Effector memory CD4-positive, alpha-beta T cell (primary cell): ENCODE data around the gene RGS6.

Experiments used
- DNase-seq, 3 donors: peaks; one replicate each; pipeline ENCODE4 v3.0.0-alpha.2; 2020
- H3K27ac ChIP-seq: 2 replicates; pipeline ENCODE4 v1.7.0; 2013; ENCODE audit warnings: mild to moderate bottlenecking, low read length, moderate library complexity; ENCODE audit not compliant: insufficient read depth, poor library complexity, severe bottlenecking
- H3K27me3 ChIP-seq: replicated peaks from 2 replicates; pipeline ENCODE4 v1.7.0; 2013; ENCODE audit warnings: mild to moderate bottlenecking, low read length; ENCODE audit not compliant: insufficient read depth, control insufficient read depth, poor library complexity, severe bottlenecking
- H3K36me3 ChIP-seq: 2 replicates; pipeline ENCODE4 v1.7.0; 2013; ENCODE audit warnings: mild to moderate bottlenecking, low read length, moderate library complexity; ENCODE audit not compliant: control insufficient read depth, insufficient read depth
- H3K4me1 ChIP-seq: 2 replicates; pipeline ENCODE4 v1.7.0; 2013; ENCODE audit warnings: low read length, mild to moderate bottlenecking; ENCODE audit not compliant: control insufficient read depth, insufficient read depth, poor library complexity, severe bottlenecking
- H3K4me3 ChIP-seq: 2 replicates; pipeline ENCODE4 v1.7.0; 2013; ENCODE audit warnings: low read length, low read depth, mild to moderate bottlenecking; ENCODE audit not compliant: insufficient read depth, poor library complexity, severe bottlenecking
- H3K9me3 ChIP-seq: 2 replicates; pipeline ENCODE4 v1.7.0; 2013; ENCODE audit warnings: mild to moderate bottlenecking, low read length, moderate library complexity; ENCODE audit not compliant: control insufficient read depth

Gene RGS6

DNA sequence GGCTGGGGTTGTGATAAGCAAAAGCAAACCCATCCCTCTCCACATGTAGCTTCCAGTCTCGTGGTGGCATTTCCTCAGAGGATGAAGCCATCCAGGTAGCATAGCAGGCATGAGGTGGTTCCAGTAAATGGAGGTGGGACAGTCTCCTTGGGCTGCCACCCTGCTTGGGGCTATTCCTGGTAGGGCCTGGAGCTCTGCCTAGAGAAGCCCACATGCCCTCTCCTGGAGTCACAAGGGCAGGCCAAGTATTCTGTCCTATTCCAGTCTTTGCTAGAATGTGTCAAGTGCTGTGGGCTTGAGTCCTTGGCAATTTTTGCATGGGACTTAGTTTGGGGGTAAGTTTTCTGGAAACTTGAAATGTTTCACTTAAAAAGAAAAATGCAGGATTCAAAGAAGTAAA is 491.7 kb downstream of the RGS6 start:
- no peak for DNase-seq

DNA sequence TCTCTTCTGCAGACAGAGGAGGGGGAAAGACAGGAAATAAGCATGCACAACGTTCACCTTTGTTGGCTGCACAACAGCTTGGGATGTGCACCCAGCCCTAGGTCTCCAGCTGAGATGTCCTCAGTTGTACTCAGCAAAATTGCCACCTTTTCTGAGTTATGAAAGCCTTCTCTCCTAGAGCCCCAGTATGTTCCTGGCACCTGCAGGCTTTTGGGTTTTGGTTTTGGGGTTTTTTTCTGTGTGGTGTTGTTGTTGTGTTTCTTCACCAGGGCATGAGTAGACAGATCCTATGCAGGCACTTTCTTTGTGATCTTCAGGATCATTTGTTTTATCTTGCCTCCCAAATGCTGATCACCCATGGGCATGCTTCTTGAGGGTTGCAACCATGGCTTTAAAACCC is 498.2 kb downstream of the RGS6 start:
- Histone ChIP-seq H3K27me3 (no peaks in the 10 kb centered on the region), H3K4me3 (no peak overlapping the region), H3K27ac (no peak overlapping the region), H3K4me1 (no peaks in the 10 kb centered on the region), H3K36me3 (no peaks in the 10 kb centered on the region), H3K9me3 (no peaks in the 10 kb centered on the region)
- no peak for DNase-seq

More for the DNA sequence above, 491.7 kb downstream of the RGS6 start:
- Histone ChIP-seq H3K9me3 (no peaks in the 10 kb centered on the region), H3K27me3 (no peaks in the 10 kb centered on the region), H3K4me3 (no peak overlapping the region), H3K4me1 (no peaks in the 10 kb centered on the region), H3K36me3 (no peaks in the 10 kb centered on the region), H3K27ac (no peak overlapping the region)

DNA sequence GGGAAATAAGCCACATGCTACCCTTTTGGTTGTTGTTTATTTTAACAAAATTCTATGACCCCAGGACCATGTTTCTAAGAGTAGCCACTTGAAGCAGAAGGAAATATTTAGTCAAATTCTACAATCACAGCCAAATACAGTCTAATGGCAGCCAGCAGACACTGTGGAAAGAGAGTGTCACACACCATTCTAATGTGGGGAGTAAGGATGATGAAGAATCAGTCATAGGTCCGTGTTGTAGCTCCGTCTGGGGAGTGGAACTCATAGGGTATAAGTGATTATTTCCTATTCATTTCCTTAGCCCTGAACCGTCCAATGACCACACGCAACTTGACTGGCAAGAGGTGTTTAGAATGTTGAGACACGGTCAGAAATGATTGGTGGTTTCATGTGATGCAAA is 500.5 kb downstream of the RGS6 start:
- H3K36me3 ChIP-seq, result no peaks in the 10 kb centered on the region
- no peak for DNase-seq

DNA sequence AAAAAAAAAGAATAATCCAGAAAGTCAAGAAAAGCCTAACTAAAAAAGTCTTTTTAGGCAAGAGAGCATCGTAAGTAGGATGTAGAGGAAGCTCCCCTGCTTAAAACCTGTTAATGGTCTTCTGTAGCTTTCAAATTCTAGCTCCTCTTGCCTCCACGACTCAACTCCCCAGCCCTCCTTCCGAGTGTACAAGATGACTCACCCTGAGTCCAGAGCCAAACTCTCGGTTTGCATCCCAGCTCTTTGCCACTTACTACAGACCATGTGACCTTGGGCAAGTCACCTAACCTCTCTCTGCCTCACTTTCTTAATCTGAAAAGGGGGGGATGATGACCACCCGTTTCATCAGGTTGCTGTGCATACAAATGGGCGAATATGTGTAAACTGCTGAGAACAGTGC is 501.3 kb downstream of the RGS6 start:
- H3K27ac ChIP-seq, result no peak overlapping the region
- H3K9me3 ChIP-seq, result no peaks in the 10 kb centered on the region
- H3K27me3 ChIP-seq, result no peaks in the 10 kb centered on the region
- DNase-seq, result no peak
- H3K36me3 ChIP-seq, result no peaks in the 10 kb centered on the region
- no peak overlapping the region for H3K4me3 ChIP-seq
- H3K4me1 ChIP-seq, result no peaks in the 10 kb centered on the region

More for the DNA sequence above, 500.5 kb downstream of the RGS6 start:
- Histone ChIP-seq H3K9me3 (no peaks in the 10 kb centered on the region), H3K4me3 (no peak overlapping the region), H3K27me3 (no peaks in the 10 kb centered on the region), H3K27ac (no peak overlapping the region), H3K4me1 (no peaks in the 10 kb centered on the region)

DNA sequence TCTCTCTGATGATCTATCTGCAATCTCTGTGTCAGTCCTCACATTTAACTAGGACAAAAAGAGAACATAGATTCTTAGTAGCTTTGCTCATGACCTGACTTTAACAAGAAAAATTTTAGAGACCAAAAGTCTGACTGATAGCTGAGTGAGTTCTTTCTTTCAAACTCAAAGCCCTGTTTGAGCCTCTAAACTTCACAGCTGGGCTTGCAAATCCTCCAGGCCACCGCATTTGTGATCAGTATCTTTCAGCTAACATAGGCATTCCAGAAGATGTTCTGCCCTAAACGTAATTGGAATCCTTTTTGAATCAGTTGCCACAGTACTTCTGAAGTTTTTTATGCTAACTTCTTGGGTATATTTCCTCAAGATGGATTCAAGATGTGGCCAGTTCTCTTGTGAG is 502.6 kb downstream of the RGS6 start:
- H3K4me1 ChIP-seq, result peaks cover 7% of the 10 kb centered on the region
- H3K27ac ChIP-seq, result no peak overlapping the region
- no peaks in the 10 kb centered on the region for H3K36me3 ChIP-seq
- no peaks in the 10 kb centered on the region for H3K27me3 ChIP-seq
- no peak overlapping the region for H3K4me3 ChIP-seq
- no peak for DNase-seq
- no peaks in the 10 kb centered on the region for H3K9me3 ChIP-seq

DNA sequence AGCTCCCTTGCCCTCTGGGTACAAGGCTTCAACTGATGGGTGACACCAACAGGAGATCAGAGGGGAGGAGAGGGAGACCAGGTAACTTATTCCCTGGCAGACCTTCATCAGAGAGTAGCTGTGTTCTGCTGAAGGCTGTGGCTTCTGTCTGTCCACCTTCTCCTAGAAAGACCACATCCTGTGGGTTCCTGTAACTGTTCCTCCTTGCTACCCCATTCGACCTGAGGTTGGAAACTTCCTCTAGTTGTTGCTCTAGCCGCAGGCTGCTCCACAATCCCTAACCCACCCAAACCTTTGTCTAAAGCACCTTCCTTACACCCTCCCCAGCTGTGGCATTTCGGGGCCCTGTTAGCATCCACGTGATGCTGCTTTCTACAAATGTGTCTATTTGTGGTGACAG is 507.5 kb downstream of the RGS6 start:
- peaks cover 33% of the 10 kb centered on the region for H3K4me1 ChIP-seq
- no peak for DNase-seq
- no peaks in the 10 kb centered on the region for H3K9me3 ChIP-seq
- no peaks in the 10 kb centered on the region for H3K36me3 ChIP-seq
- H3K27me3 ChIP-seq, result no peaks in the 10 kb centered on the region
- no peak overlapping the region for H3K27ac ChIP-seq
- H3K4me3 ChIP-seq, result no peak overlapping the region

DNA sequence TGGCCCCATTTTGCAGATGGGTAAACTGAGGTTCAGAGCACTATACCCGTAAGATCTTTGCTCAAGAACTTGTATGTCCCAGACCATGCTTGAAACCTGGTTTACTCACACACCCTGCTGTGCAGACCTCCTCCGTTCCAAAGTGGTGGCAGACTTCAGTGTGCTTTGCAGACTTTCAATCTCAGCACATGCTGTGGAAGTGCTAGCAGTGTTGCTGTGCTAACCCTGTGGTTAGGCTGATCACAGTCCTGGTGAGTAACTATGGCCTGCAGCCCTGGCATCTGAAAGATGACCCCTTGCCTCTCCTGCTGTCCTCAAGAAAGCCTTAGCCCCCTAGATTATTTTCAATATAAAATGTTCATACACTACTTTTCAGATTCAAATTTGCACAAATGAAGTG is 511.0 kb downstream of the RGS6 start:
- Histone ChIP-seq H3K36me3 (no peaks in the 10 kb centered on the region), H3K27me3 (no peaks in the 10 kb centered on the region), H3K4me3 (no peak overlapping the region), H3K4me1 (peaks cover 36% of the 10 kb centered on the region), H3K27ac (no peak overlapping the region), H3K9me3 (no peaks in the 10 kb centered on the region)
- DNase-seq, result no peak

DNA sequence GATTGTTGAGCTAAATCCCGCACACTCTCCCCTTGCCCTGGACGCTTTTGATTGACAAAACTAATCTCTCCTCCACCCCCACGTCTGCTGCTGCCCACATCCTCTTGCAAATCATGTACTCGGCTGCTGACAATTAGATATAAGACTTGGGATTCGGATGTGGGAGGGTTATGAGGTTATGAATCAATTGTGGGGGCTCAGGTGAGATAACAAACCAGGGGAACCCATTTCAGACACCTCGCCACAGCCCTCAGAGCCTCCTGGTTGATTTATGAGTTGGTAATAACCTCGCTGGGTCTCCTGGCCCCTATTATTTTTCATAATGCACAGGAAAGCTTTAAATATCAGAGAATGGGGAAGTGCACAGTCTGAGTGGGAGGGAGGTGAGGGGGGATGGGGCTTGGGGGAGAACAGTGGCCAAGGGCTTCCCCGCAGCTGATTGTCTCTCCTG is 511.8 kb downstream of the RGS6 start:
- Histone ChIP-seq H3K36me3 (no peaks in the 10 kb centered on the region), H3K4me1 (peaks cover 36% of the 10 kb centered on the region), H3K9me3 (no peaks in the 10 kb centered on the region), H3K4me3 (no peak overlapping the region), H3K27me3 (no peaks in the 10 kb centered on the region), H3K27ac (no peak overlapping the region)
- no peak for DNase-seq

DNA sequence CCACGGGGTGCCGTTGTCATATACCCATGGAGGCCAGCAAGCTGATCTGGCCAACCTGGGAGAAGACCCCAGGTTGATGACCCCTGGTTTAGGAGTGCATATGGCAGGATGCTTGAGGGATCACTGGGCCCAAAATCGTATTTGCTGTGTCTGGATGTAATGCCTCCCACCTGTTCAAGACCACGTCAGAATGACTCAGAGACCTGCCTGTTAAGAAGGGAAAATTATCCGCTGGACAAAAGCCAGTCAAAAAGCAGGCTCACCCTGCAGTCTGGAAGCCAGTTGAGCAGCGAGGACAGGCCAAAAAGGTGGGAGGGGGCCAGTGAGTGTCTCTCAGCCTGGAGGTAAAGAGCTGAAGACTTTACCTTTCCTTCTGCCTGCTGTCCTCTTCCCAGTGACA is 512.5 kb downstream of the RGS6 start:
- Histone ChIP-seq H3K27ac (no peak overlapping the region), H3K9me3 (no peaks in the 10 kb centered on the region), H3K4me3 (no peak overlapping the region), H3K4me1 (peaks cover 31% of the 10 kb centered on the region), H3K27me3 (no peaks in the 10 kb centered on the region), H3K36me3 (no peaks in the 10 kb centered on the region)
- no peak for DNase-seq

DNA sequence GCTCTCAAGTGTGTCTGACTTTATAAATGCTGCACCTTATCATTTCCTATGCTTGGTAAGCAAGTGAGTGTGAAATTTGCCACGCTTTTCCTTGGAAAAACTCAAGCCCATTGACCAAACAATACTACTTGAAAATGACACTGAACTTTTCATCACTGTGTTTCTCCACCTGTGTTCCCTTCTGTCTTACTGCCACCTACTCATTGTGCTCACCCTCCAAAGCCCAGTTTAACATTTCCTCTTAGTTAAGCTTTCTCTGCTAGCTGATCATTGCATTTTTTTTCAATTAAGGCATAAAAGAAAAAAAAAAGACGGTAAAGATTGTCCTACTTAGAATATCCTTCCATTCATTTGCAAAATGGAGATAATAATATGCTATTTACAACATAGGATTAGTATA is 516.0 kb downstream of the RGS6 start:
- Histone ChIP-seq H3K9me3 (no peaks in the 10 kb centered on the region), H3K27me3 (no peaks in the 10 kb centered on the region), H3K36me3 (no peaks in the 10 kb centered on the region), H3K4me1 (peaks cover 37% of the 10 kb centered on the region), H3K27ac (no peak overlapping the region), H3K4me3 (no peak overlapping the region)
- DNase-seq, result no peak
